WTC11 (cell line): Measurements from ENCODE around the gene IZUMO1. TPM values are rescaled to one million over a fixed set of nuclear protein-coding genes. Genes with fewer than 3 reads are reported as not detected.
A peak's percentile ranks its signal among the peaks of the same experiment; 100 is the strongest.

Experiments
- ATAC-seq: fragments of 200-7000 bp; cut with Tn5 transposase; 2 replicates; pipeline ENCODE4 v1.10.0; 2021; ENCODE audit warnings: mild to moderate bottlenecking, moderate library complexity
- CTCF ChIA-PET: fragments of 300-600 bp; sonication (Branson Sonifier 250); formaldehyde crosslinking; loops from one replicate; lab custom pipeline; 2021; ENCODE audit warnings: antibody characterized with exemption; lab: Charles Lee
- POLR2A ChIA-PET: fragments of 350-600 bp; sonication (Branson Sonifier 250); formaldehyde crosslinking; loops from one replicate; lab custom pipeline; 2021; ENCODE audit warnings: antibody characterized with exemption; lab: Charles Lee
- DNase-seq: peaks from one replicate; pipeline ENCODE4 v3.0.0; 2021; ENCODE audit warnings: low spot score
- H3K27ac Mint-ChIP-seq: 2 replicates; pipeline ENCODE4 v1.8.0; 2021; ENCODE audit warnings: mixed read lengths
- H3K27me3 Mint-ChIP-seq: 2 replicates; pipeline ENCODE4 v1.8.0; 2021; ENCODE audit warnings: low read depth, mild to moderate bottlenecking, moderate library complexity, mixed read lengths
- H3K36me3 Mint-ChIP-seq: 2 replicates; pipeline ENCODE4 v1.8.0; 2021; ENCODE audit warnings: mixed read lengths
- H3K4me1 Mint-ChIP-seq: 2 replicates; pipeline ENCODE4 v1.8.0; 2022; ENCODE audit warnings: mixed read lengths
- H3K4me3 Mint-ChIP-seq: 2 replicates; pipeline ENCODE4 v1.8.0; 2021; ENCODE audit warnings: mild to moderate bottlenecking, moderate library complexity, mixed read lengths
- H3K9me3 Mint-ChIP-seq: 2 replicates; pipeline ENCODE4 v1.8.0; 2021; ENCODE audit warnings: mixed read lengths
- CBFB ChIP-seq: sonication (generic); formaldehyde crosslinking; IDR thresholded peaks from 2 replicates; pipeline ENCODE4 v1.8.1; 2022; ENCODE audit warnings: mild to moderate bottlenecking, low read depth, missing genetic modification reagents
- EMX1 ChIP-seq: fragments of 250-450 bp; sonication (Bioruptor Pico); IDR thresholded peaks from 2 replicates; pipeline ENCODE4 v1.8.0; 2021; ENCODE audit warnings: mild to moderate bottlenecking
- ETV6 ChIP-seq: sonication (generic); formaldehyde crosslinking; IDR thresholded peaks from 2 replicates; pipeline ENCODE4 v1.8.1; 2022; ENCODE audit warnings: mild to moderate bottlenecking, missing genetic modification reagents
- FOXJ3 ChIP-seq: sonication (generic); formaldehyde crosslinking; IDR thresholded peaks from 2 replicates; pipeline ENCODE4 v1.9.0; 2021; ENCODE audit warnings: missing genetic modification reagents, mild to moderate bottlenecking, borderline replicate concordance
- FOXK1 ChIP-seq: sonication (generic); formaldehyde crosslinking; IDR thresholded peaks from 2 replicates; pipeline ENCODE4 v1.8.0; 2022; ENCODE audit warnings: mild to moderate bottlenecking, moderate library complexity, missing genetic modification reagents
- GABPB1 ChIP-seq: sonication (generic); formaldehyde crosslinking; IDR thresholded peaks from 2 replicates; pipeline ENCODE4 v1.8.1; 2023; ENCODE audit warnings: mild to moderate bottlenecking, missing genetic modification reagents
- JAZF1 ChIP-seq: fragments of 250-450 bp; sonication (Bioruptor Pico); IDR thresholded peaks from 2 replicates; pipeline ENCODE4 v1.9.0; 2021; ENCODE audit warnings: moderate library complexity, mild to moderate bottlenecking, inconsistent platforms
- JUN ChIP-seq: sonication (generic); formaldehyde crosslinking; IDR thresholded peaks from 2 replicates; pipeline ENCODE4 v1.8.0; 2023; ENCODE audit warnings: mild to moderate bottlenecking, missing genetic modification reagents
- NFE2L1 ChIP-seq: sonication (generic); formaldehyde crosslinking; IDR thresholded peaks from 2 replicates; pipeline ENCODE4 v1.8.1; 2023; ENCODE audit warnings: missing genetic modification reagents
- SMAD3 ChIP-seq: sonication (generic); formaldehyde crosslinking; IDR thresholded peaks from 2 replicates; pipeline ENCODE4 v1.8.0; 2022; ENCODE audit warnings: missing genetic modification reagents, mild to moderate bottlenecking, borderline replicate concordance
- ZNF138 ChIP-seq: sonication (generic); formaldehyde crosslinking; conservative IDR thresholded peaks from 2 replicates; pipeline ENCODE4 v1.8.1; 2022; ENCODE audit warnings: mild to moderate bottlenecking, moderate library complexity, missing genetic modification reagents
- total RNA-seq: library from RNA; stranded (reverse); gene quantifications from 3 replicates; pipeline ENCODE4 v1.2.3, GENCODE V29; 2021
- TF ChIP-seq, protein P1 (sequence below): sonication (generic); formaldehyde crosslinking; IDR thresholded peaks from 2 replicates; pipeline ENCODE4 v1.8.0; 2023; ENCODE audit warnings: mild to moderate bottlenecking, missing genetic modification reagents
- TF ChIP-seq, protein P2 (sequence below): sonication (generic); formaldehyde crosslinking; IDR thresholded peaks from 2 replicates; pipeline ENCODE4 v1.8.1; 2022; ENCODE audit warnings: mild to moderate bottlenecking, moderate library complexity, missing genetic modification reagents
- TF ChIP-seq, protein P3 (sequence below): fragments of 200-600 bp; IDR thresholded peaks from 2 replicates; pipeline ENCODE4 v1.8.0; 2022; ENCODE audit warnings: antibody characterized with exemption
- TF ChIP-seq, protein P4 (sequence below): fragments of 250-450 bp; sonication (Bioruptor Pico); IDR thresholded peaks from 2 replicates; pipeline ENCODE4 v2.1.2; 2022; ENCODE audit warnings: mild to moderate bottlenecking, moderate library complexity
- TF ChIP-seq, protein P5 (sequence below): fragments of 250-450 bp; sonication (Bioruptor Pico); IDR thresholded peaks from 2 replicates; pipeline ENCODE4 v1.9.0; 2021; ENCODE audit warnings: moderate library complexity, mild to moderate bottlenecking, inconsistent platforms, borderline replicate concordance
- TF ChIP-seq, protein P6 (sequence below): sonication (generic); formaldehyde crosslinking; IDR thresholded peaks from 2 replicates; pipeline ENCODE4 v1.8.0; 2023; ENCODE audit warnings: missing genetic modification reagents, mild to moderate bottlenecking, borderline replicate concordance
- TF ChIP-seq, protein P7 (sequence below): fragments of 250-450 bp; sonication (Bioruptor Pico); IDR thresholded peaks from 2 replicates; pipeline ENCODE4 v1.9.0; 2021; ENCODE audit warnings: mild to moderate bottlenecking
- TF ChIP-seq, protein P8 (sequence below): sonication (generic); formaldehyde crosslinking; conservative IDR thresholded peaks from 2 replicates; pipeline ENCODE4 v1.8.1; 2023; ENCODE audit warnings: mild to moderate bottlenecking, low read depth, missing genetic modification reagents, moderate library complexity

IZUMO1 gene
- total RNA-seq, 1 experiment from 2014 or later = 2.2 TPM

DNA sequence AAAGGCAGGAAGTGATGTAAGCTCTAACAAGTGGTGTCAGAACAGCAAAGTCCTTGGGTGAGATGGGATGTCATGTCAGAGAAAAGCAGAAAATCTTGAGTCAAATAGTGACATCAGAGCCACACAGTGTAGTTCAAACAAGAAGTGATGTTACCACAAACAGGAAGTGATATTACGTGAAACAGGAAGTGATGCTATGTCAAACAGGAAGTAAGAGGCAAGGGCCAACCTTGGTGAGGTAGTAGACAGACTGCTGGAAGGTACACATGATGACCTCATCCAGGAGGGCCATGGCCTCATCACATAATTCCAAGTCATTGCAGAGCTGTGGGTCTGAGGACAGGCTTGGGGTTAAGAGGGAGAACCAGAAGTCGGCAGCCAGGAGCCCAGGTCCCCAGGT, 20.2 kb downstream of the IZUMO1 start (continued):
- TF ChIP-seq, protein P1, sequence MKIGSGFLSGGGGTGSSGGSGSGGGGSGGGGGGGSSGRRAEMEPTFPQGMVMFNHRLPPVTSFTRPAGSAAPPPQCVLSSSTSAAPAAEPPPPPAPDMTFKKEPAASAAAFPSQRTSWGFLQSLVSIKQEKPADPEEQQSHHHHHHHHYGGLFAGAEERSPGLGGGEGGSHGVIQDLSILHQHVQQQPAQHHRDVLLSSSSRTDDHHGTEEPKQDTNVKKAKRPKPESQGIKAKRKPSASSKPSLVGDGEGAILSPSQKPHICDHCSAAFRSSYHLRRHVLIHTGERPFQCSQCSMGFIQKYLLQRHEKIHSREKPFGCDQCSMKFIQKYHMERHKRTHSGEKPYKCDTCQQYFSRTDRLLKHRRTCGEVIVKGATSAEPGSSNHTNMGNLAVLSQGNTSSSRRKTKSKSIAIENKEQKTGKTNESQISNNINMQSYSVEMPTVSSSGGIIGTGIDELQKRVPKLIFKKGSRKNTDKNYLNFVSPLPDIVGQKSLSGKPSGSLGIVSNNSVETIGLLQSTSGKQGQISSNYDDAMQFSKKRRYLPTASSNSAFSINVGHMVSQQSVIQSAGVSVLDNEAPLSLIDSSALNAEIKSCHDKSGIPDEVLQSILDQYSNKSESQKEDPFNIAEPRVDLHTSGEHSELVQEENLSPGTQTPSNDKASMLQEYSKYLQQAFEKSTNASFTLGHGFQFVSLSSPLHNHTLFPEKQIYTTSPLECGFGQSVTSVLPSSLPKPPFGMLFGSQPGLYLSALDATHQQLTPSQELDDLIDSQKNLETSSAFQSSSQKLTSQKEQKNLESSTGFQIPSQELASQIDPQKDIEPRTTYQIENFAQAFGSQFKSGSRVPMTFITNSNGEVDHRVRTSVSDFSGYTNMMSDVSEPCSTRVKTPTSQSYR = no peak
- no peak for TF ChIP-seq SMAD3 (CRISPR knock-in tag)
- TF ChIP-seq, protein P2, sequence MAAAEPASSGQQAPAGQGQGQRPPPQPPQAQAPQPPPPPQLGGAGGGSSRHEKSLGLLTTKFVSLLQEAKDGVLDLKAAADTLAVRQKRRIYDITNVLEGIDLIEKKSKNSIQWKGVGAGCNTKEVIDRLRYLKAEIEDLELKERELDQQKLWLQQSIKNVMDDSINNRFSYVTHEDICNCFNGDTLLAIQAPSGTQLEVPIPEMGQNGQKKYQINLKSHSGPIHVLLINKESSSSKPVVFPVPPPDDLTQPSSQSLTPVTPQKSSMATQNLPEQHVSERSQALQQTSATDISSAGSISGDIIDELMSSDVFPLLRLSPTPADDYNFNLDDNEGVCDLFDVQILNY (CRISPR knock-in tag) = no peak

DNA sequence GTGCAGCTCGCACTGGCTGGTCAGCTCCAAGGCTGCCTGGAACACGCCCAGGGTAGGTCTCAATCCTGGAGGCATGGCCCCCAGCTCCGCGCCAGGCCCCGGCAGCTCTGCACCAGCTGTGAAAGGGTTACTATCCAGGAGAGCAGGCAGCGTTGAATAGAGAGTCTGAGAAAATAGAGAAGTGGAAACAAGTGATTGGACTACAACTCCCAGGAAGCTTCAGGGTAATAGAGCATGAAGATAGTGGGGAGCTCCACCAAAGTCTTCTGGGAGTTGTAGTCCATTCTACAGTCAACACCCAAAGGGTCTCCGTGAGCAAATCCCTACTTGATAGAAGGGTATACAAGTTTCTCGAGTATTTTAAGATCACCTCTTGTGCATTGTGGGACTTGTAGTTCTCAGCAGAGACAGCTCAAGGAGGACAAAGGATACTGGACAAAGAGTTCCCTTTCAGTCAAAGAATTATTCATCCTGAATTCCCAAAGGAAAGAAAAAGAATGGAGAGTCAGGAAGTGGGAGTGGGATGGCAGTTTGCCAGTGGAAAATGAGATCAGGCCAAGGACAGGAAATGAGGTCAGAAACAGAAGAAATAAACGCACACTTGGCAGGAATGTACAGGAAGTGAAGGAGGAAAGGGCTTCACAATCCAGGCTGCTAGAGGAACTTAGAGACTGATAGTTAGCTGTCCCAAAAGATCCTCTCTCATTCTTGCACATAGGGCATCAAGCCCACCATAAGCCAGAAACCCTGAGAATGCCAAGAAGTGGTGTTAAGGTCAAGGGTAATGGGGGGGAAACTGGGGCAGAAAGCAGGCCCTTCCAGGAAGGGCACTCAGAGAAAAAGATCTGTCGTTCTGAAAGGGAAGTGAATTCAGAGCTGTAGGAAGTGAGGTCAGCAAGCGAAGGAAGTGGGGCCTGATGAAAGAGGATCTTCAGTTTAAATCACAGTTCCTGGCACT, 21.6 kb downstream of the IZUMO1 start:
- ATAC-seq = peak; percentile 46
- H3K4me1 Mint-ChIP-seq = peaks cover 8% of the 10 kb centered on the region
- no peak overlapping the region for H3K4me3 Mint-ChIP-seq
- DNase-seq = no peak
- H3K9me3 Mint-ChIP-seq = peaks cover 6% of the 10 kb centered on the region
- peaks cover 18% of the 10 kb centered on the region for H3K27me3 Mint-ChIP-seq
- ChIA-PET POLR2A (interaction anchor here (0.6 to 1.7 kb wide), 3 partner anchors 9 to 80 kb away, joined by 3 to 6 read pairs (median 3); partner anchors contain the start of genes CA11 and IZUMO1), CTCF (interaction anchor here (0.7 to 2.7 kb wide), 10 partner anchors 10 to 421 kb away, joined by 3 to 31 read pairs (median 4); partner anchors contain the start of genes CA11 and CGB7)
- H3K27ac Mint-ChIP-seq = peak overlapping the region; percentile 78
- H3K36me3 Mint-ChIP-seq = peaks cover 6% of the 10 kb centered on the region
- TF ChIP-seq ETV6 (CRISPR knock-in tag) (no peak), JUN (CRISPR knock-in tag) (no peak), EMX1 (CRISPR knock-in tag) (no peak), NFE2L1 (CRISPR knock-in tag) (no peak), FOXJ3 (CRISPR knock-in tag) (no peak), CBFB (CRISPR knock-in tag) (no peak), FOXK1 (CRISPR knock-in tag) (no peak), ZNF138 (CRISPR knock-in tag) (no peak), JAZF1 (CRISPR knock-in tag) (no peak), GABPB1 (CRISPR knock-in tag) (no peak)
- TF ChIP-seq, protein P3, sequence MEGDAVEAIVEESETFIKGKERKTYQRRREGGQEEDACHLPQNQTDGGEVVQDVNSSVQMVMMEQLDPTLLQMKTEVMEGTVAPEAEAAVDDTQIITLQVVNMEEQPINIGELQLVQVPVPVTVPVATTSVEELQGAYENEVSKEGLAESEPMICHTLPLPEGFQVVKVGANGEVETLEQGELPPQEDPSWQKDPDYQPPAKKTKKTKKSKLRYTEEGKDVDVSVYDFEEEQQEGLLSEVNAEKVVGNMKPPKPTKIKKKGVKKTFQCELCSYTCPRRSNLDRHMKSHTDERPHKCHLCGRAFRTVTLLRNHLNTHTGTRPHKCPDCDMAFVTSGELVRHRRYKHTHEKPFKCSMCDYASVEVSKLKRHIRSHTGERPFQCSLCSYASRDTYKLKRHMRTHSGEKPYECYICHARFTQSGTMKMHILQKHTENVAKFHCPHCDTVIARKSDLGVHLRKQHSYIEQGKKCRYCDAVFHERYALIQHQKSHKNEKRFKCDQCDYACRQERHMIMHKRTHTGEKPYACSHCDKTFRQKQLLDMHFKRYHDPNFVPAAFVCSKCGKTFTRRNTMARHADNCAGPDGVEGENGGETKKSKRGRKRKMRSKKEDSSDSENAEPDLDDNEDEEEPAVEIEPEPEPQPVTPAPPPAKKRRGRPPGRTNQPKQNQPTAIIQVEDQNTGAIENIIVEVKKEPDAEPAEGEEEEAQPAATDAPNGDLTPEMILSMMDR = no peak
- TF ChIP-seq, protein P4, sequence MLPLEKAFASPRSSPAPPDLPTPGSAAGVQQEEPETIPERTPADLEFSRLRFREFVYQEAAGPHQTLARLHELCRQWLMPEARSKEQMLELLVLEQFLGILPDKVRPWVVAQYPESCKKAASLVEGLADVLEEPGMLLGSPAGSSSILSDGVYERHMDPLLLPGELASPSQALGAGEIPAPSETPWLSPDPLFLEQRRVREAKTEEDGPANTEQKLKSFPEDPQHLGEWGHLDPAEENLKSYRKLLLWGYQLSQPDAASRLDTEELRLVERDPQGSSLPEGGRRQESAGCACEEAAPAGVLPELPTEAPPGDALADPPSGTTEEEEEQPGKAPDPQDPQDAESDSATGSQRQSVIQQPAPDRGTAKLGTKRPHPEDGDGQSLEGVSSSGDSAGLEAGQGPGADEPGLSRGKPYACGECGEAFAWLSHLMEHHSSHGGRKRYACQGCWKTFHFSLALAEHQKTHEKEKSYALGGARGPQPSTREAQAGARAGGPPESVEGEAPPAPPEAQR = no peak
- TF ChIP-seq, protein P5, sequence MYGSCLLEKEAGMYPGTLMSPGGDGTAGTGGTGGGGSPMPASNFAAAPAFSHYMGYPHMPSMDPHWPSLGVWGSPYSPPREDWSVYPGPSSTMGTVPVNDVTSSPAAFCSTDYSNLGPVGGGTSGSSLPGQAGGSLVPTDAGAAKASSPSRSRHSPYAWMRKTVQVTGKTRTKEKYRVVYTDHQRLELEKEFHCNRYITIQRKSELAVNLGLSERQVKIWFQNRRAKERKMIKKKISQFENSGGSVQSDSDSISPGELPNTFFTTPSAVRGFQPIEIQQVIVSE = no peak
- TF ChIP-seq, protein P6, sequence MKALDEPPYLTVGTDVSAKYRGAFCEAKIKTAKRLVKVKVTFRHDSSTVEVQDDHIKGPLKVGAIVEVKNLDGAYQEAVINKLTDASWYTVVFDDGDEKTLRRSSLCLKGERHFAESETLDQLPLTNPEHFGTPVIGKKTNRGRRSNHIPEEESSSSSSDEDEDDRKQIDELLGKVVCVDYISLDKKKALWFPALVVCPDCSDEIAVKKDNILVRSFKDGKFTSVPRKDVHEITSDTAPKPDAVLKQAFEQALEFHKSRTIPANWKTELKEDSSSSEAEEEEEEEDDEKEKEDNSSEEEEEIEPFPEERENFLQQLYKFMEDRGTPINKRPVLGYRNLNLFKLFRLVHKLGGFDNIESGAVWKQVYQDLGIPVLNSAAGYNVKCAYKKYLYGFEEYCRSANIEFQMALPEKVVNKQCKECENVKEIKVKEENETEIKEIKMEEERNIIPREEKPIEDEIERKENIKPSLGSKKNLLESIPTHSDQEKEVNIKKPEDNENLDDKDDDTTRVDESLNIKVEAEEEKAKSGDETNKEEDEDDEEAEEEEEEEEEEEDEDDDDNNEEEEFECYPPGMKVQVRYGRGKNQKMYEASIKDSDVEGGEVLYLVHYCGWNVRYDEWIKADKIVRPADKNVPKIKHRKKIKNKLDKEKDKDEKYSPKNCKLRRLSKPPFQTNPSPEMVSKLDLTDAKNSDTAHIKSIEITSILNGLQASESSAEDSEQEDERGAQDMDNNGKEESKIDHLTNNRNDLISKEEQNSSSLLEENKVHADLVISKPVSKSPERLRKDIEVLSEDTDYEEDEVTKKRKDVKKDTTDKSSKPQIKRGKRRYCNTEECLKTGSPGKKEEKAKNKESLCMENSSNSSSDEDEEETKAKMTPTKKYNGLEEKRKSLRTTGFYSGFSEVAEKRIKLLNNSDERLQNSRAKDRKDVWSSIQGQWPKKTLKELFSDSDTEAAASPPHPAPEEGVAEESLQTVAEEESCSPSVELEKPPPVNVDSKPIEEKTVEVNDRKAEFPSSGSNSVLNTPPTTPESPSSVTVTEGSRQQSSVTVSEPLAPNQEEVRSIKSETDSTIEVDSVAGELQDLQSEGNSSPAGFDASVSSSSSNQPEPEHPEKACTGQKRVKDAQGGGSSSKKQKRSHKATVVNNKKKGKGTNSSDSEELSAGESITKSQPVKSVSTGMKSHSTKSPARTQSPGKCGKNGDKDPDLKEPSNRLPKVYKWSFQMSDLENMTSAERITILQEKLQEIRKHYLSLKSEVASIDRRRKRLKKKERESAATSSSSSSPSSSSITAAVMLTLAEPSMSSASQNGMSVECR (CRISPR knock-in tag) = no peak
- TF ChIP-seq, protein P7, sequence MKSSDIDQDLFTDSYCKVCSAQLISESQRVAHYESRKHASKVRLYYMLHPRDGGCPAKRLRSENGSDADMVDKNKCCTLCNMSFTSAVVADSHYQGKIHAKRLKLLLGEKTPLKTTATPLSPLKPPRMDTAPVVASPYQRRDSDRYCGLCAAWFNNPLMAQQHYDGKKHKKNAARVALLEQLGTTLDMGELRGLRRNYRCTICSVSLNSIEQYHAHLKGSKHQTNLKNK (CRISPR knock-in tag) = no peak
- TF ChIP-seq, protein P8, sequence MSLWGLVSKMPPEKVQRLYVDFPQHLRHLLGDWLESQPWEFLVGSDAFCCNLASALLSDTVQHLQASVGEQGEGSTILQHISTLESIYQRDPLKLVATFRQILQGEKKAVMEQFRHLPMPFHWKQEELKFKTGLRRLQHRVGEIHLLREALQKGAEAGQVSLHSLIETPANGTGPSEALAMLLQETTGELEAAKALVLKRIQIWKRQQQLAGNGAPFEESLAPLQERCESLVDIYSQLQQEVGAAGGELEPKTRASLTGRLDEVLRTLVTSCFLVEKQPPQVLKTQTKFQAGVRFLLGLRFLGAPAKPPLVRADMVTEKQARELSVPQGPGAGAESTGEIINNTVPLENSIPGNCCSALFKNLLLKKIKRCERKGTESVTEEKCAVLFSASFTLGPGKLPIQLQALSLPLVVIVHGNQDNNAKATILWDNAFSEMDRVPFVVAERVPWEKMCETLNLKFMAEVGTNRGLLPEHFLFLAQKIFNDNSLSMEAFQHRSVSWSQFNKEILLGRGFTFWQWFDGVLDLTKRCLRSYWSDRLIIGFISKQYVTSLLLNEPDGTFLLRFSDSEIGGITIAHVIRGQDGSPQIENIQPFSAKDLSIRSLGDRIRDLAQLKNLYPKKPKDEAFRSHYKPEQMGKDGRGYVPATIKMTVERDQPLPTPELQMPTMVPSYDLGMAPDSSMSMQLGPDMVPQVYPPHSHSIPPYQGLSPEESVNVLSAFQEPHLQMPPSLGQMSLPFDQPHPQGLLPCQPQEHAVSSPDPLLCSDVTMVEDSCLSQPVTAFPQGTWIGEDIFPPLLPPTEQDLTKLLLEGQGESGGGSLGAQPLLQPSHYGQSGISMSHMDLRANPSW (CRISPR knock-in tag) = no peak
